WTC11 (cell line): ENCODE measurements around the gene IP6K2. TPM values are rescaled to one million over a fixed set of nuclear protein-coding genes. Genes with fewer than 3 reads are reported as not detected.

Experiments
- CTCF ChIP-seq: fragments of 200-600 bp; IDR thresholded peaks from 2 replicates; pipeline ENCODE4 v1.8.0; 2022; ENCODE audit warnings: antibody characterized with exemption
- ELF4 ChIP-seq: sonication (generic); formaldehyde crosslinking; IDR thresholded peaks from 2 replicates; pipeline ENCODE4 v1.8.1; 2022; ENCODE audit warnings: low read depth, mild to moderate bottlenecking, moderate library complexity, missing genetic modification reagents
- FOXP1 ChIP-seq: sonication (generic); formaldehyde crosslinking; IDR thresholded peaks from 2 replicates; pipeline ENCODE4 v1.8.0; 2022; ENCODE audit warnings: missing genetic modification reagents, mild to moderate bottlenecking, moderate library complexity, borderline replicate concordance
- FOXP4 ChIP-seq: sonication (generic); formaldehyde crosslinking; IDR thresholded peaks from 2 replicates; pipeline ENCODE4 v1.8.0; 2022; ENCODE audit warnings: mild to moderate bottlenecking, missing genetic modification reagents
- HMGA2 ChIP-seq: fragments of 250-450 bp; sonication (Bioruptor Pico); IDR thresholded peaks from 2 replicates; pipeline ENCODE4 v1.4.0; 2021; ENCODE audit warnings: mild to moderate bottlenecking, moderate library complexity
- IRF1 ChIP-seq: sonication (generic); formaldehyde crosslinking; IDR thresholded peaks from 2 replicates; pipeline ENCODE4 v1.8.0; 2023; ENCODE audit warnings: missing genetic modification reagents
- KAT7 ChIP-seq: sonication (generic); formaldehyde crosslinking; IDR thresholded peaks from 2 replicates; pipeline ENCODE4 v1.8.1; 2023; ENCODE audit warnings: missing genetic modification reagents, mild to moderate bottlenecking, borderline replicate concordance
- NFE2L1 ChIP-seq: sonication (generic); formaldehyde crosslinking; IDR thresholded peaks from 2 replicates; pipeline ENCODE4 v1.8.1; 2023; ENCODE audit warnings: missing genetic modification reagents
- NFYB ChIP-seq: sonication (generic); formaldehyde crosslinking; conservative IDR thresholded peaks from 2 replicates; pipeline ENCODE4 v1.8.0; 2022; ENCODE audit warnings: low read depth, missing genetic modification reagents
- NR3C1 ChIP-seq: sonication (generic); formaldehyde crosslinking; conservative IDR thresholded peaks from 2 replicates; pipeline ENCODE4 v1.8.1; 2023; ENCODE audit warnings: low read depth, mild to moderate bottlenecking, missing genetic modification reagents
- RORB ChIP-seq: fragments of 250-450 bp; sonication (Bioruptor Pico); IDR thresholded peaks from 2 replicates; pipeline ENCODE4 v1.9.0; 2021; ENCODE audit warnings: mild to moderate bottlenecking
- TCF7 ChIP-seq: sonication (generic); formaldehyde crosslinking; IDR thresholded peaks from 2 replicates; pipeline ENCODE4 v1.8.0; 2022; ENCODE audit warnings: mild to moderate bottlenecking, low read depth, missing genetic modification reagents, moderate library complexity
- TEAD1 ChIP-seq: sonication (generic); formaldehyde crosslinking; IDR thresholded peaks from 2 replicates; pipeline ENCODE4 v1.8.0; 2022; ENCODE audit warnings: mild to moderate bottlenecking, missing genetic modification reagents
- ZBTB43 ChIP-seq: sonication (generic); formaldehyde crosslinking; IDR thresholded peaks from 2 replicates; pipeline ENCODE4 v1.8.1; 2023; ENCODE audit warnings: mild to moderate bottlenecking, missing genetic modification reagents
- ZNF138 ChIP-seq: sonication (generic); formaldehyde crosslinking; conservative IDR thresholded peaks from 2 replicates; pipeline ENCODE4 v1.8.1; 2022; ENCODE audit warnings: mild to moderate bottlenecking, moderate library complexity, missing genetic modification reagents
- ZNF232 ChIP-seq: sonication (generic); formaldehyde crosslinking; IDR thresholded peaks from 2 replicates; pipeline ENCODE4 v1.8.0; 2022; ENCODE audit warnings: mild to moderate bottlenecking, missing genetic modification reagents
- ZNF416 ChIP-seq: fragments of 250-450 bp; sonication (Bioruptor Pico); IDR thresholded peaks from 2 replicates; pipeline ENCODE4 v1.9.0; 2021; ENCODE audit warnings: mild to moderate bottlenecking, inconsistent platforms
- ZNF512 ChIP-seq: sonication (generic); formaldehyde crosslinking; IDR thresholded peaks from 2 replicates; pipeline ENCODE4 v1.8.1; 2022; ENCODE audit warnings: missing genetic modification reagents, borderline replicate concordance
- total RNA-seq: library from RNA; stranded (reverse); gene quantifications from 3 replicates; pipeline ENCODE4 v1.2.3, GENCODE V29; 2021
- TF ChIP-seq, protein P1 (sequence below): sonication (generic); formaldehyde crosslinking; IDR thresholded peaks from 2 replicates; pipeline ENCODE4 v1.8.0; 2022; ENCODE audit warnings: mild to moderate bottlenecking, missing genetic modification reagents
- TF ChIP-seq, protein P2 (sequence below): sonication (generic); formaldehyde crosslinking; IDR thresholded peaks from 2 replicates; pipeline ENCODE4 v1.8.0; 2023; ENCODE audit warnings: mild to moderate bottlenecking, missing genetic modification reagents
- TF ChIP-seq, protein P3 (sequence below): sonication (generic); formaldehyde crosslinking; conservative IDR thresholded peaks from 2 replicates; pipeline ENCODE4 v1.8.1; 2023; ENCODE audit warnings: mild to moderate bottlenecking, low read depth, missing genetic modification reagents, moderate library complexity
- TF ChIP-seq, protein P4 (sequence below): sonication (generic); formaldehyde crosslinking; IDR thresholded peaks from 2 replicates; pipeline ENCODE4 v1.8.1; 2022; ENCODE audit warnings: low read depth, mild to moderate bottlenecking, moderate library complexity, missing genetic modification reagents, borderline replicate concordance

The IP6K2 gene
- total RNA-seq, 1 experiment from 2014 or later: 123 TPM

DNA sequence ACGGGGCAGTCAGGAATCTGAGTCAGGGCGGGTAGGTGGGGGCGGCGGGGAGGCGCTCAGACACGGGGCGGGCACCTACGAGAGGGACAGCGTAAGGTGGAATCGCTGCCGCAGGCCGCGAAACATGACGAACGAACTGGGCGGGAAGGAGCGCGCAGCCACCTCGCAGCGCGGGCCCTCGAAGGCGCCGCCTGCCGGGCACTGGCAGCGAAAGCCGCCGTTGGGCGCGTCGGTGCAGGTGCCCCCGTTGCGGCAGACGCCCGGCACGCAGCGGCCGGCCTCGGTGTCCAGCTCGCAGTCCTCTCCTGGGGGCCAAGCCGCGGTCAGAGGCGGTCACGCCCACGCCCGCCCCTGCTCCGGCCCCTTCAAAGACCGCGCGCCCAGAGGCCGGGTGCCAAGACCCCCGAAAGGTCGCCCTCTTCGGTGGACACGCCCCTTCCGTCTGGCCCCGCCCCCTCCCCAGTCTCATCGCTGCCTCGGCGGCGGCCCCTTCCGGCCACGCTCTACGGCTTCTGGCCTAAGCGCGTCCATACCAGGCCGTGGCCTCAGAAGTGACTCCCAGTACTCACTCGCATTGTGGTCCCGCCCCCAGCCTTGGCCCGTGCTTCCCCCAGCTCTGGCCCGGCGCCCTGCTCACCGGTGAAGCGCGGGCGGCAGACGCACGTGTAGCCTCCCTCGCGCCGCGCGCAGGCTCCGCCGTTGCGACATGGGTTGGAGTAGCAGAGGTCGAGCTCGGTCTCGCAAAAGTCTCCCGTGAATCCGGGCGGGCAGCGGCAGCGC lies 60.8 kb downstream of the IP6K2 start (continued):
- TF ChIP-seq IRF1 (peak; percentile 60; the same call in 1 of the 2 replicates), NFE2L1 (CRISPR knock-in tag) (peak; percentile 39; the same call in 1 of the 2 replicates), HMGA2 (no peak), TCF7 (CRISPR knock-in tag) (no peak), FOXP1 (CRISPR knock-in tag) (peak; percentile 81; the same call in 1 of the 2 replicates), ELF4 (CRISPR knock-in tag) (0 out of 2 replicates have a peak, but pooled peaks have one; percentile 63), ZNF512 (CRISPR knock-in tag) (no peak), TEAD1 (CRISPR knock-in tag) (peak; percentile 58; the same call in 1 of the 2 replicates), KAT7 (CRISPR knock-in tag) (peak; percentile 98), ZBTB43 (CRISPR knock-in tag) (peak; percentile 71; the same call in 1 of the 2 replicates), ZNF138 (CRISPR knock-in tag) (peak; percentile 93; the same call in 1 of the 2 replicates), RORB (no peak), CTCF (peak; percentile 47), ZNF416 (CRISPR knock-in tag) (peak; percentile 57; the same call in 1 of the 2 replicates), NFYB (CRISPR knock-in tag) (no peak), FOXP4 (peak; percentile 49), NR3C1 (CRISPR knock-in tag) (0 out of 2 replicates have a peak, but pooled peaks have one; percentile 21), ZNF232 (peak; percentile 82; the same call in 1 of the 2 replicates)
- TF ChIP-seq, protein P1, sequence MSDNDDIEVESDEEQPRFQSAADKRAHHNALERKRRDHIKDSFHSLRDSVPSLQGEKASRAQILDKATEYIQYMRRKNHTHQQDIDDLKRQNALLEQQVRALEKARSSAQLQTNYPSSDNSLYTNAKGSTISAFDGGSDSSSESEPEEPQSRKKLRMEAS (CRISPR knock-in tag): peak; percentile 97
- TF ChIP-seq, protein P2, sequence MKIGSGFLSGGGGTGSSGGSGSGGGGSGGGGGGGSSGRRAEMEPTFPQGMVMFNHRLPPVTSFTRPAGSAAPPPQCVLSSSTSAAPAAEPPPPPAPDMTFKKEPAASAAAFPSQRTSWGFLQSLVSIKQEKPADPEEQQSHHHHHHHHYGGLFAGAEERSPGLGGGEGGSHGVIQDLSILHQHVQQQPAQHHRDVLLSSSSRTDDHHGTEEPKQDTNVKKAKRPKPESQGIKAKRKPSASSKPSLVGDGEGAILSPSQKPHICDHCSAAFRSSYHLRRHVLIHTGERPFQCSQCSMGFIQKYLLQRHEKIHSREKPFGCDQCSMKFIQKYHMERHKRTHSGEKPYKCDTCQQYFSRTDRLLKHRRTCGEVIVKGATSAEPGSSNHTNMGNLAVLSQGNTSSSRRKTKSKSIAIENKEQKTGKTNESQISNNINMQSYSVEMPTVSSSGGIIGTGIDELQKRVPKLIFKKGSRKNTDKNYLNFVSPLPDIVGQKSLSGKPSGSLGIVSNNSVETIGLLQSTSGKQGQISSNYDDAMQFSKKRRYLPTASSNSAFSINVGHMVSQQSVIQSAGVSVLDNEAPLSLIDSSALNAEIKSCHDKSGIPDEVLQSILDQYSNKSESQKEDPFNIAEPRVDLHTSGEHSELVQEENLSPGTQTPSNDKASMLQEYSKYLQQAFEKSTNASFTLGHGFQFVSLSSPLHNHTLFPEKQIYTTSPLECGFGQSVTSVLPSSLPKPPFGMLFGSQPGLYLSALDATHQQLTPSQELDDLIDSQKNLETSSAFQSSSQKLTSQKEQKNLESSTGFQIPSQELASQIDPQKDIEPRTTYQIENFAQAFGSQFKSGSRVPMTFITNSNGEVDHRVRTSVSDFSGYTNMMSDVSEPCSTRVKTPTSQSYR (CRISPR knock-in tag): peak; percentile 30; the same call in 1 of the 2 replicates
- TF ChIP-seq, protein P3, sequence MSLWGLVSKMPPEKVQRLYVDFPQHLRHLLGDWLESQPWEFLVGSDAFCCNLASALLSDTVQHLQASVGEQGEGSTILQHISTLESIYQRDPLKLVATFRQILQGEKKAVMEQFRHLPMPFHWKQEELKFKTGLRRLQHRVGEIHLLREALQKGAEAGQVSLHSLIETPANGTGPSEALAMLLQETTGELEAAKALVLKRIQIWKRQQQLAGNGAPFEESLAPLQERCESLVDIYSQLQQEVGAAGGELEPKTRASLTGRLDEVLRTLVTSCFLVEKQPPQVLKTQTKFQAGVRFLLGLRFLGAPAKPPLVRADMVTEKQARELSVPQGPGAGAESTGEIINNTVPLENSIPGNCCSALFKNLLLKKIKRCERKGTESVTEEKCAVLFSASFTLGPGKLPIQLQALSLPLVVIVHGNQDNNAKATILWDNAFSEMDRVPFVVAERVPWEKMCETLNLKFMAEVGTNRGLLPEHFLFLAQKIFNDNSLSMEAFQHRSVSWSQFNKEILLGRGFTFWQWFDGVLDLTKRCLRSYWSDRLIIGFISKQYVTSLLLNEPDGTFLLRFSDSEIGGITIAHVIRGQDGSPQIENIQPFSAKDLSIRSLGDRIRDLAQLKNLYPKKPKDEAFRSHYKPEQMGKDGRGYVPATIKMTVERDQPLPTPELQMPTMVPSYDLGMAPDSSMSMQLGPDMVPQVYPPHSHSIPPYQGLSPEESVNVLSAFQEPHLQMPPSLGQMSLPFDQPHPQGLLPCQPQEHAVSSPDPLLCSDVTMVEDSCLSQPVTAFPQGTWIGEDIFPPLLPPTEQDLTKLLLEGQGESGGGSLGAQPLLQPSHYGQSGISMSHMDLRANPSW: no peak
- TF ChIP-seq, protein P4, sequence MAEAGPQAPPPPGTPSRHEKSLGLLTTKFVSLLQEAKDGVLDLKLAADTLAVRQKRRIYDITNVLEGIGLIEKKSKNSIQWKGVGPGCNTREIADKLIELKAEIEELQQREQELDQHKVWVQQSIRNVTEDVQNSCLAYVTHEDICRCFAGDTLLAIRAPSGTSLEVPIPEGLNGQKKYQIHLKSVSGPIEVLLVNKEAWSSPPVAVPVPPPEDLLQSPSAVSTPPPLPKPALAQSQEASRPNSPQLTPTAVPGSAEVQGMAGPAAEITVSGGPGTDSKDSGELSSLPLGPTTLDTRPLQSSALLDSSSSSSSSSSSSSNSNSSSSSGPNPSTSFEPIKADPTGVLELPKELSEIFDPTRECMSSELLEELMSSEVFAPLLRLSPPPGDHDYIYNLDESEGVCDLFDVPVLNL (CRISPR knock-in tag): no peak; the same call in 1 of the 2 replicates
